Measurements from ENCODE around the gene CMSS1. TPM values are rescaled to one million over a fixed set of nuclear protein-coding genes. Genes with fewer than 3 reads are reported as not detected.

Gene CMSS1
- total RNA-seq, 1 experiment from 2014 or later = 98.6 TPM

GRCh38 chr3:99868311-99868646 lies 50.6 kb downstream of the CMSS1 start:
- intact Hi-C loops (cut with micrococcal nuclease; ENCODE audit: unreplicated experiment) = no loop called here
- no peak for TF ChIP-seq EZH2 (IDR thresholded peaks at IDR 0.05; ENCODE audit: borderline replicate concordance, low read depth, low read length, poor library complexity, severe bottlenecking)
- no peak for TF ChIP-seq CTCF (conservative IDR thresholded peaks at IDR 0.05; ENCODE audit: low read depth, low read length)
- POLR2A ChIA-PET (ENCODE audit: low non-redundant PET) = no interaction called here
- H3K4me3 ChIP-seq (ENCODE audit: low read depth, low read length, poor library complexity, severe bottlenecking) = no peak overlapping the region
- no peaks in the 10 kb centered on the region for H3K36me3 ChIP-seq (ENCODE audit: insufficient read depth, low read length, poor library complexity, severe bottlenecking)
- CTCF ChIA-PET = no interaction called here
- no peak overlapping the region for H3K27ac ChIP-seq (ENCODE audit: low read depth, low read length, poor library complexity, severe bottlenecking)
- peak; percentile 40 for DNase-seq (ENCODE audit: low spot score)
- no peaks in the 10 kb centered on the region for H3K27me3 ChIP-seq (replicated peaks; ENCODE audit: insufficient read depth, low read depth, low read length, poor library complexity)
- BruUV-seq (replicated peaks) = no TSS peak
- H3K4me1 ChIP-seq (ENCODE audit: insufficient read depth, low read length, poor library complexity, severe bottlenecking) = peaks cover 5% of the 10 kb centered on the region
- H3K9me3 ChIP-seq (ENCODE audit: low read depth, low read length, poor library complexity, severe bottlenecking) = no peaks in the 10 kb centered on the region

- intact Hi-C loops (cut with micrococcal nuclease; ENCODE audit: unreplicated experiment) = no loop called here
- ChIA-PET CTCF (no interaction called here), POLR2A (ENCODE audit: low non-redundant PET) (interaction anchor here (0.6 kb wide), 1 partner anchor 623 kb away, joined by 3 read pairs; the partner anchor contains the start of gene TMEM45A)
- H3K36me3 ChIP-seq (ENCODE audit: insufficient read depth, low read length, poor library complexity, severe bottlenecking) = no peaks in the 10 kb centered on the region
- H3K4me1 ChIP-seq (ENCODE audit: insufficient read depth, low read length, poor library complexity, severe bottlenecking) = peaks cover 9% of the 10 kb centered on the region
- TF ChIP-seq CTCF (conservative IDR thresholded peaks at IDR 0.05; ENCODE audit: low read depth, low read length) (no peak), EZH2 (IDR thresholded peaks at IDR 0.05; ENCODE audit: borderline replicate concordance, low read depth, low read length, poor library complexity, severe bottlenecking) (no peak)
- DNase-seq (ENCODE audit: low spot score) = no peak
- BruUV-seq (replicated peaks) = no TSS peak
- no peak overlapping the region for H3K27ac ChIP-seq (ENCODE audit: low read depth, low read length, poor library complexity, severe bottlenecking)
- H3K27me3 ChIP-seq (replicated peaks; ENCODE audit: insufficient read depth, low read depth, low read length, poor library complexity) = no peaks in the 10 kb centered on the region
- H3K4me3 ChIP-seq (ENCODE audit: low read depth, low read length, poor library complexity, severe bottlenecking) = no peak overlapping the region
- H3K9me3 ChIP-seq (ENCODE audit: low read depth, low read length, poor library complexity, severe bottlenecking) = no peaks in the 10 kb centered on the region
These were observed 52.0 kb downstream of the CMSS1 start for GRCh38 chr3:99869621-99870020.

GRCh38 chr3:99870712-99871111 lies 53.0 kb downstream of the CMSS1 start:
- no peak overlapping the region for H3K4me3 ChIP-seq (ENCODE audit: low read depth, low read length, poor library complexity, severe bottlenecking)
- intact Hi-C loops (cut with micrococcal nuclease; ENCODE audit: unreplicated experiment) = no loop called here
- POLR2A ChIA-PET (ENCODE audit: low non-redundant PET) = no interaction called here
- no peaks in the 10 kb centered on the region for H3K36me3 ChIP-seq (ENCODE audit: insufficient read depth, low read length, poor library complexity, severe bottlenecking)
- peaks cover 13% of the 10 kb centered on the region for H3K4me1 ChIP-seq (ENCODE audit: insufficient read depth, low read length, poor library complexity, severe bottlenecking)
- H3K27me3 ChIP-seq (replicated peaks; ENCODE audit: insufficient read depth, low read depth, low read length, poor library complexity) = no peaks in the 10 kb centered on the region
- no TSS peak for BruUV-seq (replicated peaks)
- no peaks in the 10 kb centered on the region for H3K9me3 ChIP-seq (ENCODE audit: low read depth, low read length, poor library complexity, severe bottlenecking)
- H3K27ac ChIP-seq (ENCODE audit: low read depth, low read length, poor library complexity, severe bottlenecking) = no peak overlapping the region
- DNase-seq (ENCODE audit: low spot score) = no peak
- CTCF ChIA-PET = no interaction called here
- TF ChIP-seq EZH2 (IDR thresholded peaks at IDR 0.05; ENCODE audit: borderline replicate concordance, low read depth, low read length, poor library complexity, severe bottlenecking) (no peak), CTCF (conservative IDR thresholded peaks at IDR 0.05; ENCODE audit: low read depth, low read length) (no peak)

Measured in A673 (cell line).